Astrocyte of the cerebellum (primary cell): ENCODE results near the gene SLC25A34.

ENCODE experiments used
- DNase-seq: peaks from one replicate; pipeline ENCODE4 v3.0.0-alpha.2; 2011; ENCODE audit warnings: low read depth
- H3K4me3 ChIP-seq: 2 replicates; pipeline ENCODE4 v1.5.1; 2011; ENCODE audit warnings: mild to moderate bottlenecking, low read depth, low read length, moderate library complexity
- CTCF ChIP-seq: IDR thresholded peaks from 2 replicates; pipeline ENCODE4 v1.5.1; 2012; ENCODE audit warnings: low read length, low read depth, moderate library complexity, mild to moderate bottlenecking; ENCODE audit errors: missing control alignments
- in situ Hi-C: cut with HindIII; loops from 2 replicates; pipeline ENCODE4 v1.10.0; 2017; ENCODE audit warnings: low sequenced_read_pairs

The SLC25A34 gene

DNA sequence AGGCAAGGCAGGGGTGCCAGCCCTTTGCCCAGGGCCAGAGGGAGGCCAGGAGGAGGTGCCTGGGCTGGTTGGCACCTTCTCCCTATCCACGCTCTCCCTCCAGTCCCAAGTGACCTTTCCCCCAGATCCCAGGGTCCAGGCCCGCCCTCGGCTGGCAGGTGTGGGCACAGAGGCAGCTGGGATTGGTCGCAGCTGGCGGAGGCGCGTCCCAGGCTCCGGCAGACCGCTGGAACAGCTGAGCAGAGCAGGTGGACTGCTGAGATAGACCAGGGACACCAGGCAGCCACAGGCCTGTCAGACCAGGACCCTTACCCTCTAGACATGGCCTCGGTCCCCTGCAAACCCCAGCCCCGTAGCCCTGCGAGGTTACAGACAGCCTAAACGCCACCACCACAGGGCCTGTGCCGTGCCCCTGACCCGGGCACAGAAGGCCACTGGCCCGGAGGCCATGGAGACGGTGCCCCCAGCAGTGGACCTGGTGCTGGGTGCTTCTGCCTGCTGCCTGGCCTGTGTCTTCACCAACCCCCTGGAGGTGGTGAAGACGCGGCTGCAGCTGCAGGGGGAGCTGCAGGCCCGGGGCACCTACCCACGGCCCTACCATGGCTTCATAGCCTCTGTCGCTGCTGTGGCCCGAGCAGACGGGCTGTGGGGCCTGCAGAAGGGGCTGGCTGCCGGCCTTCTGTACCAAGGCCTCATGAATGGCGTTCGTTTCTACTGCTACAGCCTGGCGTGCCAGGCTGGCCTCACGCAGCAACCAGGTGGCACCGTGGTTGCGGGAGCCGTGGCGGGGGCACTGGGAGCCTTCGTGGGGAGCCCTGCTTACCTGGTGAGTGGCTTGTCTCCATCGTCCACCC is at the start of gene SLC25A34:
Gene SLC25A34, plus strand, starts transcription at position 221 of the 854 bp plus-strand sequence. Its CDS starts 228 bp downstream, at position 449.
- no peak for TF ChIP-seq CTCF
- no peak within 1 kb of the TSS for H3K4me3 ChIP-seq
- in situ Hi-C loops = no loop called here
- DNase-seq = no peak

DNA sequence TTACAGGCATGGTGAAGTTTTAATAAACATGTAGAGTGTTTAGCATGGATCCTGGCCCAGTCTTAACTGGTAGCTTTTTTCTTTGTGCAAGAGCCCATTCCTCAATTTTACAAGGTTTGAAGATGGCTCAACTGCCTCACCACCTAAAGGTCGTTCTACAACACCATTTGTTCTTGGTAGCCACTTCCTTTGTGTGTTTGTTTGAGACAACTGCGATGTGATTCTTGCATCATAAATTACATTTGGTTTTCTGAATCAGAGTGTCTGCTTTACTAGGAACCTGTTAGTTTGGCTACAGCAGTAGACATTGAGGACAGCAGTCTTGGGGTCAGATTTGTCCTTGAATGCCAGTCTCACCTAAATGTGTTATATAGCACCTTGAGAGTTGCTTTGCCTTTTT is 48.6 kb upstream of the SLC25A34 start:
- no peak for DNase-seq
- in situ Hi-C loops = no loop called here
- no peak for TF ChIP-seq CTCF

DNA sequence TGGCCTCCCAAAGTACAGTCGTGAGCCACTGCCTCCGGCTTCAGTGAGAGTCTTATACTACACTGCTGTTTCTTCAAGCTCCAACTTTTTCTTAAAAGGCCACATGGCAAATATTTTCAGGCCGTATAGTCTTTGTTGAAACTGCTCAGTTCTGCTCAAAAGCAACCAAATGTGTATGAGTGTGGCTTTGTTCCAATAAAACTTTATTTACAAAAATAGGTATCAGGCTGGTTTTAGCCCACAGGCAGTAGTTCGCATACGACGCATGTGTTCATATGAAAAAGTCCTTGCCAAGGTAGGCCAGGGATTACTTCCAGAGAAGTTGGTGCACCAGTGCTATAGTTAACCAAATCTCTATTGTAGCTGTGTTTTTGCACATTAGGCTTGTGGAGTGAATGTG is 45.7 kb upstream of the SLC25A34 start:
- no peak overlapping the region for H3K4me3 ChIP-seq
- DNase-seq = no peak
- in situ Hi-C loops = no loop called here
- TF ChIP-seq CTCF = no peak

More for the DNA sequence above, 48.6 kb upstream of the SLC25A34 start:
- H3K4me3 ChIP-seq = no peak overlapping the region

GRCh38 chr1:15691434-15692032 is 44.5 kb upstream of the SLC25A34 start:
- in situ Hi-C loops = no loop called here
- DNase-seq = no peak
- H3K4me3 ChIP-seq = no peak overlapping the region
- no peak for TF ChIP-seq CTCF

- H3K4me3 ChIP-seq = no peak overlapping the region
- in situ Hi-C loops = no loop called here
- TF ChIP-seq CTCF = no peak
- DNase-seq = no peak
These were observed 43.9 kb upstream of the SLC25A34 start for GRCh38 chr1:15692121-15692682.

DNA sequence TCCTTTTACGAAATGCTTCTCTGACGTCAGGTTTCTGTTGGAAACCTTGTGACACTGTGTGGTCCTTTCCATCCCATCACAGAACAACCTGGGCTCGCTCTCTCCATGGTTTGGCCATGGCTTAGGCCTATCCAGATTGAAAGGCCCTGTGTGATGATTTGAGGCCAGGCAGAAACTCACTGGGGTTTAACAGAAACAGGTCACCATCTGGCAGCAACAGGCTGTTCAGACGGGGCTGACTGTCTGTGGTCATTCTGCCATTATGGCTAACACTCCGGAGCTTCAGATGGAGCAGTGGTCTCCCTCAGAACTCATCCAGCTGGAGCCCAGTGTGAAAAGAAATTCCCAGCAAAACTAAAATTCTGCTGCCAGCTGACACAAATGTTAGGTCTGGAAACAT is 42.7 kb upstream of the SLC25A34 start:
- TF ChIP-seq CTCF = no peak
- H3K4me3 ChIP-seq = no peak overlapping the region
- in situ Hi-C loops = no loop called here
- no peak for DNase-seq
